Tibial nerve (tissue), 4 donors: Measurements from ENCODE around the gene ATP8A1. TPM values are rescaled to one million over a fixed set of nuclear protein-coding genes. Genes with fewer than 3 reads are reported as not detected.

Source experiments
- DNase-seq, 2 donors: peaks; one replicate each; pipeline ENCODE4 v3.0.0-alpha.2; 2019; ENCODE audit warnings: low spot score in 2 of 2
- H3K27ac ChIP-seq, 4 donors: fragments of 200-600 bp; sonication (generic) in 3 of 4; one replicate each; pipeline ENCODE4 v1.5.1; 2017 to 2019; ENCODE audit warnings: mild to moderate bottlenecking in 1 of 4
- H3K27me3 ChIP-seq, 2 donors: fragments of 200-600 bp; sonication (generic) in 1 of 2; one replicate each; pipeline versions ENCODE4 v1.5.1 to v1.6.0; 2017 to 2019
- H3K36me3 ChIP-seq, 3 donors: fragments of 200-600 bp; sonication (generic); one replicate each; pipeline ENCODE4 v1.5.1; 2018 to 2019
- H3K4me1 ChIP-seq, 4 donors: fragments of 200-600 bp; sonication (generic) in 3 of 4; one replicate each; pipeline ENCODE4 v1.5.1; 2017 to 2019
- H3K4me3 ChIP-seq, 4 donors: fragments of 200-600 bp; sonication (generic) in 3 of 4; one replicate each; pipeline ENCODE4 v1.5.1; 2017 to 2019; ENCODE audit warnings: mild to moderate bottlenecking in 1 of 4, moderate library complexity in 1 of 4
- H3K9me3 ChIP-seq, 4 donors: fragments of 200-600 bp; sonication (generic) in 3 of 4; one replicate each; pipeline ENCODE4 v1.5.1; 2017 to 2019
- EP300 ChIP-seq, 2 donors: sonication (generic); formaldehyde crosslinking; IDR thresholded peaks; one replicate each; pipeline ENCODE4 v1.6.1; 2017; ENCODE audit warnings: antibody characterized with exemption in 2 of 2, mild to moderate bottlenecking in 1 of 2
- POLR2A ChIP-seq, 2 donors: fragments of 450-650 bp; IDR thresholded peaks; one replicate each; pipeline ENCODE4 v1.6.1; 2017; ENCODE audit warnings: antibody characterized with exemption in 2 of 2, mild to moderate bottlenecking in 2 of 2, moderate library complexity in 2 of 2
- WGBS, 2 donors: methylation state at CpG; one replicate each; pipeline ENCODE4 v1.1.5; 2018; 5-methylcytosine and 5-hydroxymethylcytosine counted together
- total RNA-seq, 4 donors: library from RNA; depleted of rRNA; stranded (reverse); fragments of >200 nt; gene quantifications; one replicate each; pipeline ENCODE4 v1.1.0, GENCODE V29; 2016
- TF ChIP-seq, protein P1 (sequence below), 5 experiments: fragments of 200-600 bp in 3 of 5; fragments of 450-650 bp in 2 of 5; sonication (generic) in 3 of 5; IDR thresholded peaks; one replicate each; pipeline ENCODE4 v1.5.1; 2016 to 2019; ENCODE audit warnings: antibody characterized with exemption in 5 of 5, mild to moderate bottlenecking in 3 of 5, moderate library complexity in 2 of 5

The ATP8A1 gene
- total RNA-seq, 4 donors from 2014 or later = 57.9 to 79.7 (median 64.9) TPM

GRCh38 chr4:42617030-42617429 is 39.9 kb downstream of the ATP8A1 start:
- H3K27me3 ChIP-seq = no peaks in the 10 kb centered on the region
- no peak overlapping the region for H3K27ac ChIP-seq
- WGBS, 2 donors = 60 to 63% methylated on average over 2 of the region's 2 CpGs
- no peak overlapping the region for H3K4me3 ChIP-seq
- H3K9me3 ChIP-seq = no peaks in the 10 kb centered on the region
- H3K36me3 ChIP-seq = peaks cover 0 to 25% (median 0%) of the 10 kb centered on the region in 3 donors
- peaks cover 0 to 5% (median 0%) of the 10 kb centered on the region in 4 donors for H3K4me1 ChIP-seq
- TF ChIP-seq POLR2A (IDR thresholded peaks at IDR 0.05) (no peak), EP300 (IDR thresholded peaks at IDR 0.05) (no peak)
- TF ChIP-seq, protein P1, sequence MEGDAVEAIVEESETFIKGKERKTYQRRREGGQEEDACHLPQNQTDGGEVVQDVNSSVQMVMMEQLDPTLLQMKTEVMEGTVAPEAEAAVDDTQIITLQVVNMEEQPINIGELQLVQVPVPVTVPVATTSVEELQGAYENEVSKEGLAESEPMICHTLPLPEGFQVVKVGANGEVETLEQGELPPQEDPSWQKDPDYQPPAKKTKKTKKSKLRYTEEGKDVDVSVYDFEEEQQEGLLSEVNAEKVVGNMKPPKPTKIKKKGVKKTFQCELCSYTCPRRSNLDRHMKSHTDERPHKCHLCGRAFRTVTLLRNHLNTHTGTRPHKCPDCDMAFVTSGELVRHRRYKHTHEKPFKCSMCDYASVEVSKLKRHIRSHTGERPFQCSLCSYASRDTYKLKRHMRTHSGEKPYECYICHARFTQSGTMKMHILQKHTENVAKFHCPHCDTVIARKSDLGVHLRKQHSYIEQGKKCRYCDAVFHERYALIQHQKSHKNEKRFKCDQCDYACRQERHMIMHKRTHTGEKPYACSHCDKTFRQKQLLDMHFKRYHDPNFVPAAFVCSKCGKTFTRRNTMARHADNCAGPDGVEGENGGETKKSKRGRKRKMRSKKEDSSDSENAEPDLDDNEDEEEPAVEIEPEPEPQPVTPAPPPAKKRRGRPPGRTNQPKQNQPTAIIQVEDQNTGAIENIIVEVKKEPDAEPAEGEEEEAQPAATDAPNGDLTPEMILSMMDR (IDR thresholded peaks at IDR 0.05) = no peak
- no peak for DNase-seq

DNA sequence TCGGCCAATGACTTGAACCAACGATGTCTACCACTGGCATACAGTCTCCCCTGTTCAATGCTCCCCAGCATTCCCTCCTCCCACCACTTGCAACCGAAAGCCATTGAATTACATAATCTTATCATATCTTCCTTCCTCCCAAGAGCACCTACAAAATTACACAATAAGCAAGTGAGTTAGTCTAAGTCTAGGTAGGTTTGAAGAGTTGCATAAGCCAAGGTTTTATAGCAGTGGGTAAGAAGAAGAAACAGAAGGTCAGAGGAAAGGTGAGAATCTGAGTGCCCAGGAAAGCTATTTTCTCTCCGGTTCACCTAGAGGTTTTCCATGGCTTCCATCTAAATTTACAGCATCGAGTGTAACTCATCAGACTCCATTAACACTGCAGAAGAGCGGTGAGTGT is 40.3 kb downstream of the ATP8A1 start:
- no peak overlapping the region for H3K27ac ChIP-seq
- H3K4me1 ChIP-seq = peaks cover 0 to 5% (median 0%) of the 10 kb centered on the region in 4 donors
- DNase-seq = no peak
- no peaks in the 10 kb centered on the region for H3K9me3 ChIP-seq
- H3K4me3 ChIP-seq = no peak overlapping the region
- 80 to 91% methylated on average over 6 of the region's 6 CpGs for WGBS, 2 donors
- TF ChIP-seq, protein P1 (IDR thresholded peaks at IDR 0.05) = no peak
- TF ChIP-seq EP300 (IDR thresholded peaks at IDR 0.05) = no peak
- TF ChIP-seq POLR2A (IDR thresholded peaks at IDR 0.05) = no peak
- H3K27me3 ChIP-seq = no peaks in the 10 kb centered on the region
- peaks cover 0 to 28% (median 0%) of the 10 kb centered on the region in 3 donors for H3K36me3 ChIP-seq

DNA sequence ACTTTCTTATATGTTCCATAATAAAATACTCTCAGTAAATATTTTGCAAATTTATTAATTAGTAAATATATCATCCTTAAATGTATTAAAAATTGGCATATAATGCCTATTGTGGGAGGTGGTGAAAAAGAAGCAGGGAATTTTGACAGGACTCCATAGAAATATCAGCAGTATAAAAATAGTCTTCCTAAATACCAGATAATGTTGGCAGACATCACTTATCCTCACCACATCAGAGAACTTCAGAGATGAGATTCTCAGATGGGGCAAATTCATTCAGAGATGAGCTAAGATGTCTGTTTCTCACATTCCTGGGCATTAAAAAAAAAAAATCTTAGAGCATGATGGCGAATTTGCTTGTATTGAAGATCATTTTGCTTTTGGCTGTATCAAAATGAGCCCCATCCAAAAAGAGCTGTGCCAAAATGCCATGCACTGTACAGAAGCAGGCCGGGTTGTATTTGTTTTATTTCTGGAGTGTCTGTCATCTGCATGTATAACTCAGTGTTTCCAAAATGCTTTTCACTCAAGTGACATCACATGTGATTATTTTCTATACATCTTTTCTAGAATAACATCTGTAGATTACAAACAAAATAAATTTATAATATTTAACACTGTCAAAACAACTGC is 41.7 kb downstream of the ATP8A1 start:
- DNase-seq = no peak
- Histone ChIP-seq H3K9me3 (no peaks in the 10 kb centered on the region), H3K27me3 (no peaks in the 10 kb centered on the region), H3K36me3 (peaks cover 0 to 37% (median 2%) of the 10 kb centered on the region in 3 donors), H3K27ac (no peak overlapping the region), H3K4me3 (no peak overlapping the region), H3K4me1 (peaks cover 0 to 5% (median 0%) of the 10 kb centered on the region in 4 donors)
- TF ChIP-seq, protein P1 (IDR thresholded peaks at IDR 0.05) = no peak
- TF ChIP-seq POLR2A (IDR thresholded peaks at IDR 0.05) (no peak), EP300 (IDR thresholded peaks at IDR 0.05) (no peak)
- 83 to 86% methylated on average over 2 of the region's 2 CpGs for WGBS, 2 donors

DNA sequence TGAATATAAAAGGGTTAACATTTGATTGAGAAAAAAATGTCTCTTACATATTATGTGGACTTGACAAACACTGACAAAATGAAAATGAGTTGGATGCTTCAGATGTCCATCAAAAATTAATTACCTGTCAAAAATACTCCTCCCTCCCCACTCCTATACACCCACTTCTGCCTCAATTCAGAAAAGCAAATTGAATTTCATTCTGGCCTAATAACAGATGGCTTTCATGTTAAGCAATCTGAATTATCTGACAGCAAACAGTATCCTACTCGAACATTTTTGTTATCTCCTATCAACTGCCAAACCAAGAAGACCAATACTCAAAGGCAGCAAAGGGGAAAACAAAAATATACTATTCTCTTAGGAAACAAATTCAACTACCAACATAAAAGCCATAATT is 44.0 kb downstream of the ATP8A1 start:
- DNase-seq = no peak
- Histone ChIP-seq H3K4me3 (no peak overlapping the region), H3K36me3 (peaks cover 0 to 37% (median 2%) of the 10 kb centered on the region in 3 donors), H3K27me3 (no peaks in the 10 kb centered on the region), H3K4me1 (peaks cover 0 to 2% (median 0%) of the 10 kb centered on the region in 4 donors), H3K9me3 (no peaks in the 10 kb centered on the region), H3K27ac (no peak overlapping the region)
- TF ChIP-seq, protein P1 (IDR thresholded peaks at IDR 0.05) = no peak
- TF ChIP-seq EP300 (IDR thresholded peaks at IDR 0.05) = no peak
- TF ChIP-seq POLR2A (IDR thresholded peaks at IDR 0.05) = no peak
- 26 to 79% methylated on average over 1 of the region's 1 CpG for WGBS, 2 donors

DNA sequence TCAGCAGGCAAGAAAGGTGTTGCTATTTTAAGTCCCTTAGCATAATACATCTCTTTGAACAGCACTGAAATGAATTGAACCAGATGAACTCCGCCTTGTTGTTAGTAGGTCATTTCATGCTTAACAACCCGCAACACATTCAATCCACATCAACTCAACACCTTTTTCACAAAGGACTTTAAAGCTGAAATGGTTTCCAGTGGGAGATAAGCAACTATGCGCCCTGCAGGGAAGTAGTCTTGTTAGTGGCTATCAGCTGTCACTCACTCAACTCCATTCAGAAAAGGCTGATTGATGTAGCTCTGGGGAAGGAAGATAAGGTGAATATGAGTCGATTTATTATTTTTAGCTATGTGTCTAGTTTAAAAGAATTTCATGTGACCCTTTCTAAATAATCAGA is 46.0 kb downstream of the ATP8A1 start:
- 86% methylated on average over 4 of the region's 4 CpGs for WGBS, 2 donors
- no peak for DNase-seq
- no peak overlapping the region for H3K27ac ChIP-seq
- no peaks in the 10 kb centered on the region for H3K27me3 ChIP-seq
- H3K36me3 ChIP-seq = peaks cover 0 to 37% (median 2%) of the 10 kb centered on the region in 3 donors
- peaks cover 0 to 4% (median 0%) of the 10 kb centered on the region in 4 donors for H3K4me1 ChIP-seq
- no peaks in the 10 kb centered on the region for H3K9me3 ChIP-seq
- TF ChIP-seq EP300 (IDR thresholded peaks at IDR 0.05) (no peak), POLR2A (IDR thresholded peaks at IDR 0.05) (no peak)
- TF ChIP-seq, protein P1 (IDR thresholded peaks at IDR 0.05) = no peak
- H3K4me3 ChIP-seq = no peak overlapping the region
